Sigmoid colon (tissue), 4 donors: ENCODE data around the gene KCNJ10.

Experiments
- EP300 ChIP-seq, 4 donors: sonication (generic); formaldehyde crosslinking; IDR thresholded peaks; one replicate each; pipeline ENCODE4 v1.6.1; 2017; ENCODE audit warnings: antibody characterized with exemption in 4 of 4
- POLR2A ChIP-seq, 2 donors: fragments of 450-650 bp; IDR thresholded peaks; one replicate each; pipeline ENCODE4 v1.6.1; 2016; ENCODE audit warnings: antibody characterized with exemption in 2 of 2, mild to moderate bottlenecking in 2 of 2, moderate library complexity in 2 of 2
- TF ChIP-seq, protein P1 (sequence below), 4 experiments: fragments of 450-650 bp in 3 of 4; fragments of 200-600 bp in 1 of 4; IDR thresholded peaks; one replicate each; pipeline ENCODE4 v1.5.1; 2016 to 2019; ENCODE audit warnings: antibody characterized with exemption in 4 of 4, mild to moderate bottlenecking in 3 of 4, moderate library complexity in 2 of 4

- TF ChIP-seq, protein P1, sequence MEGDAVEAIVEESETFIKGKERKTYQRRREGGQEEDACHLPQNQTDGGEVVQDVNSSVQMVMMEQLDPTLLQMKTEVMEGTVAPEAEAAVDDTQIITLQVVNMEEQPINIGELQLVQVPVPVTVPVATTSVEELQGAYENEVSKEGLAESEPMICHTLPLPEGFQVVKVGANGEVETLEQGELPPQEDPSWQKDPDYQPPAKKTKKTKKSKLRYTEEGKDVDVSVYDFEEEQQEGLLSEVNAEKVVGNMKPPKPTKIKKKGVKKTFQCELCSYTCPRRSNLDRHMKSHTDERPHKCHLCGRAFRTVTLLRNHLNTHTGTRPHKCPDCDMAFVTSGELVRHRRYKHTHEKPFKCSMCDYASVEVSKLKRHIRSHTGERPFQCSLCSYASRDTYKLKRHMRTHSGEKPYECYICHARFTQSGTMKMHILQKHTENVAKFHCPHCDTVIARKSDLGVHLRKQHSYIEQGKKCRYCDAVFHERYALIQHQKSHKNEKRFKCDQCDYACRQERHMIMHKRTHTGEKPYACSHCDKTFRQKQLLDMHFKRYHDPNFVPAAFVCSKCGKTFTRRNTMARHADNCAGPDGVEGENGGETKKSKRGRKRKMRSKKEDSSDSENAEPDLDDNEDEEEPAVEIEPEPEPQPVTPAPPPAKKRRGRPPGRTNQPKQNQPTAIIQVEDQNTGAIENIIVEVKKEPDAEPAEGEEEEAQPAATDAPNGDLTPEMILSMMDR (IDR thresholded peaks at IDR 0.05), result no peak
- TF ChIP-seq POLR2A (IDR thresholded peaks at IDR 0.05), result no peak
- no peak for TF ChIP-seq EP300 (IDR thresholded peaks at IDR 0.05)
Measured at GRCh38 chr1:160022330-160023310, 47.3 kb downstream of the KCNJ10 start.
